Fibroblast of lung (primary cell): ENCODE data around the gene MYO1D. TPM values are rescaled to one million over a fixed set of nuclear protein-coding genes. Genes with fewer than 3 reads are reported as not detected.

Experiments
- DNase-seq, 2 donors: peaks; one replicate each; pipeline versions ENCODE4 v3.0.0 to v3.0.0-alpha.2; 2010; ENCODE audit warnings: low read depth in 2 of 2
- H2AFZ ChIP-seq: 2 replicates; pipeline ENCODE4 v1.5.1; 2012; ENCODE audit warnings: low read length, control low read depth, inconsistent platforms
- H3K27ac ChIP-seq: 2 replicates; pipeline ENCODE4 v1.5.1; 2011; ENCODE audit warnings: low read length, control low read depth; ENCODE audit not compliant: insufficient read depth
- H3K27me3 ChIP-seq: 2 replicates; pipeline ENCODE4 v1.5.1; 2011; ENCODE audit warnings: mild to moderate bottlenecking, low read length; ENCODE audit not compliant: control insufficient read depth, insufficient read depth
- H3K36me3 ChIP-seq: 2 replicates; pipeline ENCODE4 v1.5.1; 2011; ENCODE audit warnings: low read length; ENCODE audit not compliant: control insufficient read depth, insufficient read depth
- H3K4me1 ChIP-seq: 2 replicates; pipeline ENCODE4 v1.5.1; 2011; ENCODE audit warnings: low read length; ENCODE audit not compliant: control insufficient read depth, insufficient read depth; ENCODE audit errors: extremely low read depth
- H3K4me2 ChIP-seq: 2 replicates; pipeline ENCODE4 v1.5.1; 2011; ENCODE audit warnings: low read length, control low read depth; ENCODE audit not compliant: insufficient read depth; ENCODE audit errors: extremely low read depth
- H3K4me3 ChIP-seq, 4 experiments: fragments of 200-600 bp in 1 of 4; sonication (generic) in 1 of 4; replicated peaks in 1 of 4; 2 replicates each; pipeline ENCODE4 v1.5.1; 2011 to 2016; ENCODE audit warnings: low read length in 4 of 4, low read depth in 3 of 4, mild to moderate bottlenecking in 3 of 4, control low read depth in 2 of 4, inconsistent platforms in 1 of 4, mixed read lengths in 1 of 4; ENCODE audit not compliant: insufficient read depth in 1 of 4; ENCODE audit errors: control extremely low read depth in 1 of 4
- H3K79me2 ChIP-seq: 2 replicates; pipeline ENCODE4 v1.5.1; 2012; ENCODE audit warnings: mild to moderate bottlenecking, low read length, inconsistent platforms; ENCODE audit not compliant: control insufficient read depth, insufficient read depth
- H3K9ac ChIP-seq: 2 replicates; pipeline ENCODE4 v1.5.1; 2011; ENCODE audit warnings: mild to moderate bottlenecking, low read length, control low read depth; ENCODE audit not compliant: insufficient read depth
- H3K9me3 ChIP-seq: 2 replicates; pipeline ENCODE4 v1.5.1; 2012; ENCODE audit warnings: low read depth, low read length; ENCODE audit not compliant: control insufficient read depth, insufficient read depth
- H4K20me1 ChIP-seq: 2 replicates; pipeline ENCODE4 v1.5.1; 2011; ENCODE audit warnings: low read length; ENCODE audit not compliant: control insufficient read depth, insufficient read depth; ENCODE audit errors: extremely low read depth
- EZH2 ChIP-seq: IDR thresholded peaks from 2 replicates; pipeline ENCODE4 v1.5.1; 2012; ENCODE audit warnings: low read length, control low read depth, mild to moderate bottlenecking; ENCODE audit errors: missing control alignments
- polyA plus RNA-seq, 2 donors: library from polyadenylated mRNA; depleted of rRNA in 1 of 2; stranded (reverse) in 1 of 2; unstranded in 1 of 2; fragments of >200 nt; gene quantifications; 2 replicates each; pipeline ENCODE4 v1.2.1, GENCODE V29; 2011 to 2012; ENCODE audit warnings: missing spikeins in 1 of 2
- total RNA-seq: library from RNA; depleted of rRNA; stranded (reverse); fragments of >200 nt; gene quantifications from 2 replicates; pipeline ENCODE4 v1.2.1, GENCODE V29; 2014
- TF ChIP-seq, protein P1 (sequence below), 2 donors: IDR thresholded peaks in 1 of 2; conservative IDR thresholded peaks in 1 of 2; 1 replicate in 1 of 2; 2 replicates in 1 of 2; pipeline ENCODE4 v1.5.1; 2011 to 2012; ENCODE audit warnings: low read length in 2 of 2, control low read depth in 1 of 2, inconsistent platforms in 1 of 2, low read depth in 1 of 2, mild to moderate bottlenecking in 1 of 2

MYO1D gene
- total and polyA plus RNA-seq, 2 donors (not counting 1 experiment from before 2014, with no cell fraction given) = 35.0 to 46.6 TPM

DNA sequence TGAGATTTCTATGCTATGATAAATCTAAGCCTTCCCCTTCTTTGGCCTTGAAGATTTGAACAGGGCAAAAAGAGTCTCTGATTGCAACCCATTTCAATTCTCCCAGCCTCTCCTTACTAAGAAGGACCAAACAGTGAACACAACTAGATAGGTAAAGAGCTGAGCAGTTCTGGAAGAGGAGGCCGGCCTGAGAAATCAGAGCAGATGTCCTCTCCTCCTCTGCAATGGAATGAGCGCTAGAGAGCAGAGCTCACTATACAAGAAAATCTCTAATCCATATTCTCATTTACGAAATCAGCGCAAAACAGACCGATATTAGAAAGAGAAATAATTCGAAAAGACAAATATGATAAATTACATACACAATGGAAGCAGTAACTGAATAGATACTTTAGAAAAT, 266.0 kb downstream of the MYO1D start:
- no peak for TF ChIP-seq EZH2
- TF ChIP-seq, protein P1, sequence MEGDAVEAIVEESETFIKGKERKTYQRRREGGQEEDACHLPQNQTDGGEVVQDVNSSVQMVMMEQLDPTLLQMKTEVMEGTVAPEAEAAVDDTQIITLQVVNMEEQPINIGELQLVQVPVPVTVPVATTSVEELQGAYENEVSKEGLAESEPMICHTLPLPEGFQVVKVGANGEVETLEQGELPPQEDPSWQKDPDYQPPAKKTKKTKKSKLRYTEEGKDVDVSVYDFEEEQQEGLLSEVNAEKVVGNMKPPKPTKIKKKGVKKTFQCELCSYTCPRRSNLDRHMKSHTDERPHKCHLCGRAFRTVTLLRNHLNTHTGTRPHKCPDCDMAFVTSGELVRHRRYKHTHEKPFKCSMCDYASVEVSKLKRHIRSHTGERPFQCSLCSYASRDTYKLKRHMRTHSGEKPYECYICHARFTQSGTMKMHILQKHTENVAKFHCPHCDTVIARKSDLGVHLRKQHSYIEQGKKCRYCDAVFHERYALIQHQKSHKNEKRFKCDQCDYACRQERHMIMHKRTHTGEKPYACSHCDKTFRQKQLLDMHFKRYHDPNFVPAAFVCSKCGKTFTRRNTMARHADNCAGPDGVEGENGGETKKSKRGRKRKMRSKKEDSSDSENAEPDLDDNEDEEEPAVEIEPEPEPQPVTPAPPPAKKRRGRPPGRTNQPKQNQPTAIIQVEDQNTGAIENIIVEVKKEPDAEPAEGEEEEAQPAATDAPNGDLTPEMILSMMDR (conservative IDR thresholded peaks at IDR 0.05 in 1 of 2, IDR thresholded peaks at IDR 0.05 in 1 of 2; ENCODE audit: low read depth in 1 of 2, low read length in 2 of 2) = no peak
- DNase-seq = no peak
- H3K27me3 ChIP-seq = no peaks in the 10 kb centered on the region
- H3K4me1 ChIP-seq = no peaks in the 10 kb centered on the region
- no peak overlapping the region for H3K27ac ChIP-seq
- no peaks in the 10 kb centered on the region for H3K9me3 ChIP-seq
- H3K36me3 ChIP-seq = no peaks in the 10 kb centered on the region
- no peaks in the 10 kb centered on the region for H3K79me2 ChIP-seq
- no peaks in the 10 kb centered on the region for H4K20me1 ChIP-seq
- H3K4me3 ChIP-seq = no peak overlapping the region
- no peak overlapping the region for H3K4me2 ChIP-seq
- no peak overlapping the region for H3K9ac ChIP-seq
- H2AFZ ChIP-seq = no peak overlapping the region

DNA sequence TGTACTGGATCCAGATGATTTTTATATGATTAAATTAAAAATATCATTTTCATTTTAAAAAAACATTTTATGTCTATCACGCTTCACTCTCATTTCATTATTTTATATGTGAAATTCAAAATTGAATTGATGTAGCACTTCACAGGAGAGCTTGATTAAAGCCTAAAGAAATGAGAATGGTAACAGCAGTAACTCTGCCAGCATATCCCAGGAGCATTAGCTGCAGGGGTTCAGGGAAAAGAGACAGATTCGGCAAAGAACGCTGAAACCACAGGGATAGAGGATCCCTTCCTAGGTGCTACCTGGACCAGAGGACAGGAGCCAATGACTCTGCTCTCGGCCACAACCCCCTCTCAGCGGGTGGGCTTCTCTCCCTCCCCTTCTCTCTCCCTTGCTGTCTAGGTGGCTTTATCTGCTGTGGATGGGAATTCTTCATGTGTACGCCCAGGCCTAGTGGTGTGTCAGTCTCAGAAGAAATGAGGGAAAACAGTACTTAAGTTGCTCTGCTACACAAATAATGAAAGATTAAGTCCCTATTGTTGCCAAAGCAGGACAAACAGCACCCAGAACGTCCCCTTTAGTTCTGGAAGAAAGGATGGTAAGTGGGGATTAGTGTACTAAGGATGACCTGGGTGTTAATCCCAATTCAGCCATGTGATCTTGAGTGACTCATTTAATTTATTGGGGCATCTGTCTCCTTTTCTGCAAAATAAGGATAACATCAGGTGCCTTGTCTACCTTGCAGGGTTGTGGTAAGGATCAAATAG, 266.9 kb downstream of the MYO1D start:
- no peak for TF ChIP-seq EZH2
- TF ChIP-seq, protein P1 (conservative IDR thresholded peaks at IDR 0.05 in 1 of 2, IDR thresholded peaks at IDR 0.05 in 1 of 2; ENCODE audit: low read depth in 1 of 2, low read length in 2 of 2) = no peak
- no peak overlapping the region for H3K9ac ChIP-seq
- no peaks in the 10 kb centered on the region for H4K20me1 ChIP-seq
- no peaks in the 10 kb centered on the region for H3K4me1 ChIP-seq
- no peaks in the 10 kb centered on the region for H3K9me3 ChIP-seq
- DNase-seq = no peak
- H3K4me3 ChIP-seq = no peak overlapping the region
- no peak overlapping the region for H3K27ac ChIP-seq
- no peaks in the 10 kb centered on the region for H3K27me3 ChIP-seq
- no peak overlapping the region for H2AFZ ChIP-seq
- no peak overlapping the region for H3K4me2 ChIP-seq
- no peaks in the 10 kb centered on the region for H3K79me2 ChIP-seq
- no peaks in the 10 kb centered on the region for H3K36me3 ChIP-seq

DNA sequence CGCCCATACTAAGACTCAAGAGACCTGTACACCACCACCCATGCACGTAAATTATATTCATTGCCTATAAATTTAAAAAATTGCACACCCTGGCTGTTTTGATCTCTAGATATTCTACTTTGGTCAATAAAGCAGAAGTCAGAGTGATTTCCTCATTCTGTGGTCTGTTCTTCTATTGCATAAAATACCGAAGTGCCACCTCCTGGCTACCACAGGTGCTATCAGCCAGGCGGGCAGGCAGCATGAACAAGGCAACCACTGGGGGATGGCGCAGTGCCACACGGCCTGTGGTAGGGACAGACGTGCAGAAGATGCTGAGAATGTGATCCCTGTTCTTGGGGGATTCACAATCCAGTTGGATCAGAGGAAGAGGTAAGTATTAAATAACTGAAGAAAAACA, 267.8 kb downstream of the MYO1D start:
- no peak overlapping the region for H3K4me3 ChIP-seq
- H4K20me1 ChIP-seq = no peaks in the 10 kb centered on the region
- no peaks in the 10 kb centered on the region for H3K27me3 ChIP-seq
- no peaks in the 10 kb centered on the region for H3K9me3 ChIP-seq
- H3K9ac ChIP-seq = no peak overlapping the region
- H3K79me2 ChIP-seq = no peaks in the 10 kb centered on the region
- H3K27ac ChIP-seq = no peak overlapping the region
- TF ChIP-seq, protein P1 (conservative IDR thresholded peaks at IDR 0.05 in 1 of 2, IDR thresholded peaks at IDR 0.05 in 1 of 2; ENCODE audit: low read depth in 1 of 2, low read length in 2 of 2) = peak in 1 of 2 donors; percentile 8
- TF ChIP-seq EZH2 = no peak
- no peak overlapping the region for H3K4me2 ChIP-seq
- peak; percentile 6 to 32 for DNase-seq
- no peaks in the 10 kb centered on the region for H3K4me1 ChIP-seq
- no peak overlapping the region for H2AFZ ChIP-seq
- no peaks in the 10 kb centered on the region for H3K36me3 ChIP-seq
